HAP-1 (cell line): ENCODE measurements around the gene SNRNP27.
"Not testable (repeated sequence)": the region's sequence is repeated elsewhere in the genome, so short reads cannot be mapped to it uniquely, and the experiment has no call there.

Experiments
- DNase-seq, 2 experiments: peaks; one replicate each; pipeline ENCODE4 v3.0.0-alpha.2; 2016 to 2020; ENCODE audit warnings: low spot score in 2 of 2
- H3K27me3 ChIP-seq: fragments of 250-450 bp; sonication (Bioruptor Pico); 2 replicates; pipeline ENCODE4 v1.5.1; 2020; ENCODE audit warnings: low read depth, mild to moderate bottlenecking, moderate library complexity
- H3K36me3 ChIP-seq: fragments of 250-450 bp; sonication (Bioruptor Pico); replicated peaks from 2 replicates; pipeline ENCODE4 v1.5.1; 2020; ENCODE audit warnings: mild to moderate bottlenecking
- H3K4me1 ChIP-seq: fragments of 250-450 bp; sonication (Bioruptor Pico); 2 replicates; pipeline ENCODE4 v1.5.1; 2020; ENCODE audit warnings: mild to moderate bottlenecking
- H3K4me3 ChIP-seq: fragments of 250-450 bp; sonication (Bioruptor Pico); 2 replicates; pipeline ENCODE4 v1.5.1; 2020; ENCODE audit warnings: mild to moderate bottlenecking, moderate library complexity
- H3K9me3 ChIP-seq: fragments of 250-450 bp; sonication (Bioruptor Pico); 2 replicates; pipeline ENCODE4 v1.5.1; 2020; ENCODE audit warnings: mild to moderate bottlenecking, moderate library complexity
- in situ Hi-C: fragments of 300-500 bp; cut with MboI; formaldehyde crosslinking; loops from 3 replicates; pipeline ENCODE4 v1.14.3; 2020; ENCODE audit warnings: low sequenced_read_pairs, inconsistent platforms, mixed read lengths

SNRNP27 gene

DNA sequence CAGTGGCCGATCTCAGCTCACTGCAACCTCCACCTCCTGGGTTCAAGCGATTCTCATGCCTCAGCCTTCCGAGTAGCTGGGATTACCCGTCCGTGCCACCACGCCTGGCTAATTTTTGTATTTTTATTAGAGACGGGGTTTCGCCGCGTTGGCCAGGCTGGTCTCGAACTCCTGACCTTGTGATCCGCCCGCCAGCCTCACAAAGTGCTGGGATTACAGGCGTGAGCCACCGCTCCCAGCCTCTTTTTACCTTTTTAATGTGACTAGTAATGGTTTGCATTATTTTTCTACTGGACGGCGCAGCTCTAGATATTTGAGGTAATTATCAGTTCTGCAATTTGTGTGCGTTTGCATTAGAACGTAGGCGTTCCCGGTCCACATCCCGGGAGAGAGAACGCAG lies 981 bp downstream of the SNRNP27 start:
- peak overlapping the region; percentile 69 for H3K4me3 ChIP-seq

DNA sequence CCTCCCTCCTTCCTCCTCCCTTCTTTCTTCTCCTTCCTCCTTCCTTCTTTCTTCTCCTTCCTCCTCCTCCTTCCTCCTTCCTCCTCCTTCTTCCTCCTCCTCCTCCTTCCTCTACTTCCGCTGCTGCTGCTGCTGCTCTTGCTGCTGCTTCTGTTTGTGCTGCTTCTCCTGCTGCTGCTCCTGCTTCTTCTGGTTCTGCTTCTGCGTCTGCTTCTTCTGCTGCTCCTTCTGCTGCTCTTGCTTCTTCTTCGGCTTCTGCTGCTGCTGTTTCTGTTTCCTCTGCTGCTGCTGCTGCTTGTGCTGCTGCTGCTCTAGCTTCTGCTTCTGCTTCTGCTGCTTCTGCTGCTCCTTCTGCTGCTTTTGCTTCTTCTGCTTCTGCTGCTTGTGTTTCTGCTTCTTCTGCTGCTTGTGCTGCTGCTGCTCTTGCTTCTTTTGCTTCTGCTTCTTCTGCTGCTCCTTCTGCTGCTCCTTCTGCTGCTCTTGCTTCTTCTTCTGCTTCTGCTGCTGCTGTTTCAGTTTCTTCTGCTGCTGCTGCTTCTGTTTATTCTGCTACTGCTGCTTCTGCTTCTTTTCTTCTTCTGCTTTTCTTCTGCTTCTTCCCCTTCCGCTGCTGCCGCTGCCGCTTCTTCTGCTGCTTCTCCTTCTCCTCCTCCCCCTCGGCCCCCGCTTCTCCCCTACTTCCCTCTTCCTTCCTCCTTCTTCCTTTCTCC lies 8.6 kb downstream of the SNRNP27 start:
- in situ Hi-C loops: loop anchor here (10.0 to 25.0 kb wide), 3 partner anchors 242 to 735 kb away; partner anchors contain the start of gene SNRPG
- no peaks in the 10 kb centered on the region for H3K9me3 ChIP-seq
- no peaks in the 10 kb centered on the region for H3K27me3 ChIP-seq
- H3K36me3 ChIP-seq: peaks cover 56% of the 10 kb centered on the region
- H3K4me3 ChIP-seq: no peak overlapping the region
- no peak for DNase-seq
- H3K4me1 ChIP-seq: no peaks in the 10 kb centered on the region

More for the DNA sequence above, 981 bp downstream of the SNRNP27 start:
- H3K27me3 ChIP-seq, DNase-seq, in situ Hi-C loops, H3K9me3 ChIP-seq, H3K4me1 ChIP-seq: not testable (repeated sequence)
- peaks cover 35% of the 10 kb centered on the region for H3K36me3 ChIP-seq

DNA sequence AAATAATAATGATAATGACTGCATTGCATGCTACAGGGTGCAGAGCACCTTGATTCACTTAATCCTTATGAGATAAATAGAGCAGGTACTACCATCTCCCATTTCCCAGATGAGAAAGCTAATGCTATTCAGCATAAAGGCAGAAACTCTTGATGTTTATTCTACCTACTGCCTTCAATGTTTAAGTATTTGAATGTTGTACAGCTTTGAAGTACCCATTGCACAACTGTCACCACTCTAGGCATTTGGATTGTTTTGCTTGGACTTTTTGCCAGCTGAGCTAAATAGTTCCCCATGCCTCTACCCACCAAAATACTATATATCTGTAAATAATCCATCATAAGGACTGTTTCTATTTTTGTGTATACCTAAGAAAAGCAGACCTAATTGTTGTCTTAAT lies 13.5 kb downstream of the SNRNP27 start:
- H3K4me3 ChIP-seq: no peak overlapping the region
- peaks cover 29% of the 10 kb centered on the region for H3K36me3 ChIP-seq
- DNase-seq: no peak
- H3K4me1 ChIP-seq: no peaks in the 10 kb centered on the region
- H3K27me3 ChIP-seq: no peaks in the 10 kb centered on the region
- H3K9me3 ChIP-seq: no peaks in the 10 kb centered on the region
- in situ Hi-C loops: loop anchor here (10.0 to 25.0 kb wide), 3 partner anchors 238 to 730 kb away; partner anchors contain the start of gene SNRPG

DNA sequence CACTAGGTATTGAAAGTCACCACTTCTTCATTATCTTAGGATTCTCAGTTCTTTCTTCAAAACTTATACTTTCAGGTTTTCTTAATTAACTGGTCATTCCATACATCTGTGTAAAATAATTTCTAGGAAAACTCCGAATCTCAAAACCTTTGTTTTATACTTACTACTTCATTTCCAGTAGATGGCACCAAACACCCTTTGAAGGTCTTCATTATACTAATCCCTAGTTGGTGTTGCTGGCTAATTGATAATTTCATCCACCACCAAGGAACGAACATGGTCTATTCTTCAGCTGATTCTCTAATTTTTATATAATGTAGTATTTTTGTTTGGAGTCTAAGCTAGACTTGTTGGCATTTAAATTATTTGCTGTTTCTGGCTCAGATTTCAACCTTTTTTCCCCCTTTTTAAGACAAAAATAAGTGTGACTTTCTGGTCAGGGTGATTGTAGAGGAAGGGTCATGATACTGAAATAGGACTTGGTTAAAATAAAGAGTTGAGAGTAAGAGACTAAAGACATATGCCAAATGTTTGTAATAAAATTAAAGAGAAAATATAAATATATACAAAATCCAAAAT lies 18.3 kb downstream of the SNRNP27 start:
- H3K4me1 ChIP-seq: peaks cover 14% of the 10 kb centered on the region
- H3K27me3 ChIP-seq: no peaks in the 10 kb centered on the region
- in situ Hi-C loops: loop anchor here (10.0 to 25.0 kb wide), 3 partner anchors 153 to 725 kb away; partner anchors contain the start of gene SNRPG
- no peak overlapping the region for H3K4me3 ChIP-seq
- H3K9me3 ChIP-seq: no peaks in the 10 kb centered on the region
- peak in 1 of 2 experiments; percentile 69 for DNase-seq
- peaks cover 13% of the 10 kb centered on the region for H3K36me3 ChIP-seq

DNA sequence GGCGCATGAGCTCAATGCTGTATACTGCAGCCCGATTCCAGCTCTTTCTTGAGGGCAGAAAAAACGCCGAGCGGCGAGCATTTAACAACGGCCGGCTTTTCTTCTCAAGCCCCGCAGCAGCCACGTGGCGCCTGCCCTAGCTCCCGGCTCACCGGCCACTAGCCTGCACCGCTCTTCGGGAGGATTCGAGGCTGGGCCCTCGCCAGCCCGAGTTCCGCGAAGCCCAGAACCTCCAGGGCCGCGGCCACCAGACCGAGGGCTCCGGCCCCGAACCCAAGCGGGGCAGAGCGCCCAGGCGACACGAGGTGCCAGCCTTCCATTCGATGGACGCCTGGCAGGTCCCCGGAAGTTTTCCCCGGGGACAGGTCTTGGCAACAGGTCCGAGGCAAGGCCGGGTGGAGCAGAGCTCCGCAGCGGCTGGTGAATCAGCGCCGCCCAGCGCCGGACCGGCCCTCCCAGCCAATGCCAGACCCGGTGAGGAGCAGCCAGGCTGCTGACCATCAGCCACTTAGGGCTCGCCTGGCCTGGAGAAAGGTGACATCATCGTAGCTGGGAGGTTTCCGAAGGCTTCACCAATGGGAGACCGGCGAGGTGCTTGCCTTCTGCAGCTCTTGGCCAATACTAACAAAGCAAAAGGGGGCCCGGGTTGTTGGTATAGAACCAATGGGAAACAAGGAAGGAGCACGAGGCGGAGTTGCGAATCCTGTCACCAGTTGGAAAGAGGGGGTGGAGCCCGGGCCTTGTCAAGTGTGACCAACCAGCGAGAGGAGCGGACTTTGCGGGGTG lies 20.6 kb downstream of the SNRNP27 start:
- Histone ChIP-seq H3K27me3 (no peaks in the 10 kb centered on the region), H3K4me1 (peaks cover 14% of the 10 kb centered on the region), H3K4me3 (peak overlapping the region; percentile 91), H3K9me3 (no peaks in the 10 kb centered on the region), H3K36me3 (peaks cover 7% of the 10 kb centered on the region)
- in situ Hi-C loops: loop anchor here (10.0 to 25.0 kb wide), 3 partner anchors 150 to 723 kb away; partner anchors contain the start of gene SNRPG
- DNase-seq: peak; percentile 100

DNA sequence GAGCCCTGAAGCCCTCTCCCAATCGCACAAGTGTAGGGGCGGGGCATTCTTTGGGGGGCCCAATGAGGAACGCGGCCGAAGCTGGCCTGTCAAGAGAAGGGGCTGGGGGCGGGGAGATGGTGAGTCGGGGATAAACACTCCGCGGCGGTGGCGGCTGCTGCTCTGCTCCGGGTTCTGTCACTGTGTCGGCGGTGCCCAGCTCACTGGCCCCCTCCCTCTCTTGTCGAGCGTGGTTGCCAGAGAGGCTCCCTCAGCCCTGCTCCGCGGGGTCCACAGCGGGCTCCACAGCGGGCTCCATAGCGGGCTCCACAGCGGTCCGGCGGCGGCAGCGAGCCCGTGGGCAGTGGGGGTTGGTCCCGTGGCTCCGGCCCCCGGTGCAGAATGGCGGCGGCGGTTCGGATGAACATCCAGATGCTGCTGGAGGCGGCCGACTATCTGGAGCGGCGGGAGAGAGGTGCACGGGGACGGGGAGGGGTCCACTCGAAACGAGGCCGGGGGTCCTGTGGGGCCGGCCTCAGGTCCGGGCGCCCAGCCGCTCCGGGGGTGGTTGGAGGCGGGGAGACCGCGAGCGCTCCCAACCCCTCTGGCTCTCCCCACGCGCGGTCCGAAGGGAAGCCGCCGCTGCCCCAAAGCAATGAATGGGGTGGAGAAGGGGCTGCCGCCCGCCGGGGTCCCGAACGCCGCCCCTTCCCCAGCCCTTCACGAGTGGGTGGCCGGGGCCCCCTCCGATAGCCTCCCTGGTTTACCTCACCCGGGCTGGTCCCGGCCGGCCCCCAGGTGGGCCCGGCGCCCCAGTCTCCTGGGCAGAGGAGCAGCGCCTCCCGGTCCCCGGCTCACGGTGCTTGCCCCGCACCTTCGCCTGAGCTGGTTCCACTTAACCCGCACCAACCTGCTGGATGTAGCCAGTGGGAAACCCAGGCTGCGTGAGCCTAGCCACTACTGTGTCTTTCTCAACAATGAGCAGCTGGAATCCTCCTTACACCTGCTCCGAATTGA lies 21.5 kb downstream of the SNRNP27 start, which contains the start of gene MXD1:
Gene MXD1, plus strand, starts transcription at position 160 of the 996 bp plus-strand sequence. Its CDS starts 222 bp downstream, at position 382.
- Histone ChIP-seq H3K4me3 (peak within 1 kb of the TSS; percentile 91), H3K4me1 (peaks cover 14% of the 10 kb centered on the region), H3K27me3 (no peaks in the 10 kb centered on the region), H3K36me3 (peaks cover 7% of the 10 kb centered on the region), H3K9me3 (no peaks in the 10 kb centered on the region)
- DNase-seq: peak in 1 of 2 experiments; percentile 28
- in situ Hi-C loops: loop anchor here (10.0 to 25.0 kb wide), 3 partner anchors 150 to 722 kb away; partner anchors contain the start of gene SNRPG

DNA sequence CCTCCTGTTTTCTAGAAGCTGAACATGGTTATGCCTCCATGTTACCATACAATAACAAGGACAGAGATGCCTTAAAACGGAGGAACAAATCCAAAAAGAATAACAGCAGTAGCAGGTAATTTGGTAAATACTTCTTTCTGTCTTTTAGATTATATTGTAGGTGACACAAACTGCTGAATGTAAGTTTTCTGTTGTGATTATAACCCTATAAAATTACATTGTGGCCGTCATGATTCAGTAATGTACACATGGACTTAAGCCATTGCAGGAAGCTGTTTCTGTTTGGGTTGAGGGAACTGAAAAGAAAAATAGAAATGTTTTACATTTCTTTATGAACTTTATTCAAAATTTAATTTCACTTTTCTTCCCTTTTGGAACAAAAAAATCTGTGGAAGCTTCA lies 22.4 kb downstream of the SNRNP27 start:
- Histone ChIP-seq H3K27me3 (no peaks in the 10 kb centered on the region), H3K9me3 (no peaks in the 10 kb centered on the region), H3K36me3 (peaks cover 7% of the 10 kb centered on the region), H3K4me3 (peak overlapping the region; percentile 91), H3K4me1 (peaks cover 14% of the 10 kb centered on the region)
- no peak for DNase-seq
- in situ Hi-C loops: loop anchor here (10.0 to 25.0 kb wide), 3 partner anchors 149 to 721 kb away; partner anchors contain the start of gene SNRPG

DNA sequence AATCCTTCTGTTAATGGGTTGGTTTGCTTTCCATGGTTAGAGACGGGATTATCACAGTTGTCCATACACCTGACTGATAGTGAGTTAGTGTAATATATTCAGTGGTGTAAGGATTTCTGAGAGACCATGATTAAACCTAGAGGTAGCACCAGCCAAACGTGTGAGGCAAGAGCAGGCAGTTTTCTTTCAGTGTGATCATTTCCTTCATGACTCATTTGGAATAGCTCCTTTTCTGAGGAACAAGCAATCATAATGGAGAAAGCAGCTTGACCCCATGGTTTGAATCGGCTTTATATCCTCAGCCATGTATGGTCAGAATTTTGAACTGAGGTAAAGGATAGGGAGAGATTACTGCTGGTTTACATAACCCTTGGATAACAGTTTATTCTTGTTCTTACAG lies 24.1 kb downstream of the SNRNP27 start:
- Histone ChIP-seq H3K9me3 (no peaks in the 10 kb centered on the region), H3K4me1 (peaks cover 14% of the 10 kb centered on the region), H3K27me3 (no peaks in the 10 kb centered on the region), H3K4me3 (no peak overlapping the region), H3K36me3 (peaks cover 7% of the 10 kb centered on the region)
- in situ Hi-C loops: loop anchor here (10.0 to 25.0 kb wide), 3 partner anchors 147 to 719 kb away; partner anchors contain the start of gene SNRPG
- DNase-seq: no peak

DNA sequence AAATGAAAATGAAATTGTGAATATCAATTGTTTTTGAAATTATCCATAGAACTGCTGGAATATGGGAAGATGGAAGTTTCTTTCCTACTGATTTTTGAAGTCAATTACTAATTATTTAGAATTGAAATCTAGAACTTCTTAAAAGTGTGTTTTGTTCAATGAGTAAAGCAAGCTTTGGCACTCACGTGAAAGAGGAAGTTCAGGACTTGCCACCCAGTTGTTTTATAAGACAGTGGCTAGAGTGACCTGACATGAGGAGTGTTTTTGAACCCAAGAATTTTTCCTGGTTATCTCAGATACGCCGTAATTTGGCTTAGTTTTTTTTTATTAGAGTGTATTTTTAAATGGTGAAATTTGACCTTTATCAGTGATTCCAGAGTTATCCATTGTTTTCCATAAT lies 24.6 kb downstream of the SNRNP27 start:
- in situ Hi-C loops: loop anchor here (10.0 to 25.0 kb wide), 3 partner anchors 146 to 719 kb away; partner anchors contain the start of gene SNRPG
- peaks cover 12% of the 10 kb centered on the region for H3K4me1 ChIP-seq
- H3K36me3 ChIP-seq: peaks cover 3% of the 10 kb centered on the region
- no peak for DNase-seq
- no peaks in the 10 kb centered on the region for H3K27me3 ChIP-seq
- no peak overlapping the region for H3K4me3 ChIP-seq
- H3K9me3 ChIP-seq: no peaks in the 10 kb centered on the region

DNA sequence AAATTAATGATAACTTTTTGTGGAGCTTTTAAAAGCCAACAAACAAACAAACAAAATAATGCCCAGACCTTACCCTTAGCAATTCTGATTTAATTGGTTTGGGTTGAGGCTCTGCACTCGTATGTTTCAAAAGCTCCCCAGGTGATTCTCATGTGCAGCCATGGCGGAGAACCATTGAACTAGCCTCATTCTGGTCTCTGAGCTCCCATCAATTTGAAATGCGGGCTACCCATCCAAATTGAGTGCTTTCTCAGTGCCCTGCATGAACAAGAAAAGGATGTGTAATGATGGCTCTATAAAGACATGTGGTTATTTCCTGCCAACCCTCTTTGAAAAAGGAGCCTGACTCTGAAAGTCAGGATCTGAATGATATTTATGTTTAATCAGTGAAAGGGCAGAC lies 29.4 kb downstream of the SNRNP27 start:
- H3K36me3 ChIP-seq: peaks cover 3% of the 10 kb centered on the region; the same call in 1 of the 2 replicates
- H3K9me3 ChIP-seq: no peaks in the 10 kb centered on the region
- no peak for DNase-seq
- no peak overlapping the region for H3K4me3 ChIP-seq
- in situ Hi-C loops: loop anchor here (25.0 kb wide), 2 partner anchors 364 to 714 kb away; partner anchors contain the start of gene SNRPG
- H3K27me3 ChIP-seq: no peaks in the 10 kb centered on the region
- H3K4me1 ChIP-seq: no peaks in the 10 kb centered on the region

DNA sequence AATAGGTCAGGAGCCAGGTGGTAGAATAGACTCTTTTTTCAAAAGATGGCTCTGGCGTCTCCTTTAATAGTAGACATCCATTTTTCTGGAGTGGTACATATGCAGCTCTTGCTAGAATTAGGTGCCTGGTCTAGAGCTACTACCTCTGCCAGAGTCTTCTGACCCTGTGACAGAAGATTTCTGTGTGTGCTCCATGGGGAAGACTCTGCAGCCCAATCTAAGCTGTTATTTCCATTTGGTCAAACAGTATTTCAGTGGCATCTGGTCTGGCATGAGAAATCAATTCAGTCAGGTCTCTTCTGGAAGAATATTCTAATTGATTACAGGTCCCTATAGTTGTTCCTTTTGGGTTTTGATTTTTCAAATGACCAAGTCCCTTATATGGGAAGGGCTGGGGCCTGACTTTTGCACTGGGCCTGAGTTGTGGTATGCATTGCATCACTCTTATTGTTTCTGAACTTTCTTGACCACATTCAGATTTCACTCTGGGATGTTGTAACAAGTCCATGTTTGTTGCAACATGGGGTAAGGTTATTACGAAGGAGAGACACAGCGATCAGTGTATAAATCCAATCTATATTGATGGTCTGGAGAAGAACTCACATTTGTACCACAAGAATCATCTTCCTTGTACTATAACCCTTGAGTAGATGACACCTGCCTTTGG lies 33.2 kb downstream of the SNRNP27 start:
- in situ Hi-C loops: no loop called here

More for the DNA sequence above, 33.2 kb downstream of the SNRNP27 start:
- H3K4me1 ChIP-seq: peaks cover 12% of the 10 kb centered on the region
- no peak overlapping the region for H3K4me3 ChIP-seq
- no peaks in the 10 kb centered on the region for H3K36me3 ChIP-seq
- no peak for DNase-seq
- H3K27me3 ChIP-seq: no peaks in the 10 kb centered on the region
- H3K9me3 ChIP-seq: no peaks in the 10 kb centered on the region
